ENCODE data around the gene WASL.

Gene WASL

GRCh38 chr7:123710683-123711082 is 38.1 kb downstream of the WASL start:
- H3K4me3 ChIP-seq (ENCODE audit: low read length): no peak overlapping the region
- DNase-seq (ENCODE audit: low read depth): no peak
- TF ChIP-seq, protein P1, sequence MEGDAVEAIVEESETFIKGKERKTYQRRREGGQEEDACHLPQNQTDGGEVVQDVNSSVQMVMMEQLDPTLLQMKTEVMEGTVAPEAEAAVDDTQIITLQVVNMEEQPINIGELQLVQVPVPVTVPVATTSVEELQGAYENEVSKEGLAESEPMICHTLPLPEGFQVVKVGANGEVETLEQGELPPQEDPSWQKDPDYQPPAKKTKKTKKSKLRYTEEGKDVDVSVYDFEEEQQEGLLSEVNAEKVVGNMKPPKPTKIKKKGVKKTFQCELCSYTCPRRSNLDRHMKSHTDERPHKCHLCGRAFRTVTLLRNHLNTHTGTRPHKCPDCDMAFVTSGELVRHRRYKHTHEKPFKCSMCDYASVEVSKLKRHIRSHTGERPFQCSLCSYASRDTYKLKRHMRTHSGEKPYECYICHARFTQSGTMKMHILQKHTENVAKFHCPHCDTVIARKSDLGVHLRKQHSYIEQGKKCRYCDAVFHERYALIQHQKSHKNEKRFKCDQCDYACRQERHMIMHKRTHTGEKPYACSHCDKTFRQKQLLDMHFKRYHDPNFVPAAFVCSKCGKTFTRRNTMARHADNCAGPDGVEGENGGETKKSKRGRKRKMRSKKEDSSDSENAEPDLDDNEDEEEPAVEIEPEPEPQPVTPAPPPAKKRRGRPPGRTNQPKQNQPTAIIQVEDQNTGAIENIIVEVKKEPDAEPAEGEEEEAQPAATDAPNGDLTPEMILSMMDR (conservative IDR thresholded peaks at IDR 0.05; ENCODE audit: low read depth, low read length): no peak

DNA sequence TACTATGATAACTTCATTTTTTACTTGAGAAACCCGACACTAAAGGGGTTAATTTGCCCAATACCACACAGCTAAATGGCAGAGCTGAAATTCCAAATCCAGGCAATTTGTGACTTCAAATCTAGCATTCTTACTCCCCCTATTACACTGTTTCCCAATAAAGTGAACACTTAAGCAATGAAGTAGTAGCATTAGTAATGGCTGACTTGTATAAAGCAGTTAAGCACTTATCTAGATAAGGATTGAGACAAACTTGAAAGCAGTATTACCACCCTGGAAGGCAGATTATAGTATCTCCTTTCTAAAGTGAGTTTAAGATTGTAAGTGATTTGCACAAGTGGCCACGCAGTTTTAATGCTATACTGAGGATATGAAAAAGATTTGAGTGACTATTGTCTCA is 39.3 kb downstream of the WASL start:
- DNase-seq (ENCODE audit: low read depth): no peak
- H3K4me3 ChIP-seq (ENCODE audit: low read length): no peak overlapping the region
- TF ChIP-seq, protein P1 (conservative IDR thresholded peaks at IDR 0.05; ENCODE audit: low read depth, low read length): no peak

GRCh38 chr7:123705211-123705901 is 43.4 kb downstream of the WASL start:
- H3K4me3 ChIP-seq (ENCODE audit: low read length): no peak overlapping the region
- DNase-seq (ENCODE audit: low read depth): no peak
- TF ChIP-seq, protein P1 (conservative IDR thresholded peaks at IDR 0.05; ENCODE audit: low read depth, low read length): no peak

DNA sequence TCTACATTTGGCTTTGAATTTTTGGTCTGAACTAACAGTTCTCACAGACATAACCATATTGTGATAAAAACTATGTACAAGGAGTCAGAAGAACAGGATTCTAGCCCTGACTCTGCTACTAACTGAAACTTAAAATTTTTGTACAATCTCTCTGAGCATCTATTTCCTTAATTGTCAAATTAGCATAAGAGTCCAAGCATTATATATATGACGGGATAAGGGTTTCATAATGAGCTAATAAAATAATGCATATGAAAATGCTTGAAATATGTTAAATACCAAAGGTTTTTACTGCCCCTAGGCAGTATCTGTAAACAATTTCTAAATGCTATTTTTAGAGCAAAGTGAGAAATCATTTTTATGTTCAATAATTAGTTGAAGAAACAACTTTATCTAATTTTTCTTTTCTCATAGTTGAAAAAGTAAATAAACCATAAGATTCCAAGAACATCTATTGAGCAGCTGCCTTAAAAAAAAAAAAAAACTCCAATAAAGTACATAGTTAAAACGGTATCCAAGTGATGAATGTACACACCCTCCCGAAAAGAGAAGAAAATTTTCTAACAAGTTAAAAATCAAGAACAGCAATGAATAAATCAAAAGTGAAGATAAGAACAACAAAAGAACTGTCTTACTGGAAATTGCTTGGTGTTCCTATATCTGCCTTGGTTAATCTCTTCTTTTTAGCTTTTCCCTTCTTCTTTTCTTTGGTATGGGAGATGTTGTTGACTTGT is 52.7 kb downstream of the WASL start:
- TF ChIP-seq, protein P1 (conservative IDR thresholded peaks at IDR 0.05; ENCODE audit: low read depth, low read length): no peak
- no peak overlapping the region for H3K4me3 ChIP-seq (ENCODE audit: low read length)
- DNase-seq (ENCODE audit: low read depth): no peak

DNA sequence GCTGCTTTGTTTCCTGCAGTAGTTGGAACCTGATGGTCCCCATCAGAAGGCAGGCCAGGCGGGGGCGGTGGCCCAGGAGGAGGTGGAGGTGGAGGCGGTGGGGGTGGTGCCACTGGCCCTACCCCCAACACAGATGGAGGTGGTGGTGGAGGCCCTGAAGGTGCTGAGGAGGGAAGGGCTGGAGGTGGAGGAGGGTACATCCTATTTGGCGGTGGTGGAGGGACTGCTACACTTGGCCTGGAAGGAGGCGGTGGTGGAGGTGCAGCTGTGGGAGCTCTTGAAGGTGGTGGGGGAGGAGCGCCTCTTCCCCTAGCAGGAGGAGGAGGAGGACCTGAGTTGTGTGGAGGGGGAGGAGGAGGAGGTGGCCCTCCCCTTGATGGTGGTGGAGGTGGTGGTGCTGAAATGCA is 56.3 kb downstream of the WASL start:
- DNase-seq (ENCODE audit: low read depth): no peak
- TF ChIP-seq, protein P1 (conservative IDR thresholded peaks at IDR 0.05; ENCODE audit: low read depth, low read length): no peak
- no peak overlapping the region for H3K4me3 ChIP-seq (ENCODE audit: low read length)

DNA sequence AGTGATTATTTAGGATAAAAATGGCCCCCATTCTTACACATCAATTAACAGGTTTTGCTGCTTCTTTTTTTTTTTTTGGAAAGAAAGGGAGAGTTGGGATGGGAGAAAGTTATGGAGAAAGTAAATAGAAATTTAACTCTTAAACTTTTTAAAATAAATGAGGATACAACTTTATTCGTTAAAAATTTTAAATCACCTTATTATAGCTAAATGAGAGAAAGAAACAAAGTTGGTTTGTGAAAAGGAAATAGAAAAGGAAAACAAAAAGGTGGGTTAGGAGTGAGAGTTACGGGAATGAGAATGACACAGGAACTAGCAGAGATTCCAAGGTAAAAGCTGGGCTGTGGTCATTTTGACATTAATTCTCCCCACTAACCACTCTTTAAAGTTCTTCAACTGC is 58.3 kb downstream of the WASL start:
- TF ChIP-seq, protein P1 (conservative IDR thresholded peaks at IDR 0.05; ENCODE audit: low read depth, low read length): no peak
- no peak overlapping the region for H3K4me3 ChIP-seq (ENCODE audit: low read length)
- DNase-seq (ENCODE audit: low read depth): no peak

- TF ChIP-seq, protein P1 (conservative IDR thresholded peaks at IDR 0.05; ENCODE audit: low read depth, low read length): no peak
- H3K4me3 ChIP-seq (ENCODE audit: low read length): no peak overlapping the region
- DNase-seq (ENCODE audit: low read depth): no peak
Observed at GRCh38 chr7:123689250-123689649, 59.6 kb downstream of the WASL start.

Measured in retinal pigment epithelial cell (primary cell).